Tongue (tissue), 2 donors: ENCODE results near the gene FOXP1. TPM values are rescaled to one million over a fixed set of nuclear protein-coding genes. Genes with fewer than 3 reads are reported as not detected.

Experiments used
- DNase-seq: peaks from one replicate; pipeline ENCODE4 v3.0.0-alpha.2; 2015
- total RNA-seq: library from RNA; depleted of rRNA; stranded (reverse); fragments of >200 nt; gene quantifications from one replicate; pipeline ENCODE4 v1.2.3, GENCODE V29; 2014

FOXP1 gene
- total RNA-seq, 1 donor from 2014 or later, result 66.4 TPM

DNA sequence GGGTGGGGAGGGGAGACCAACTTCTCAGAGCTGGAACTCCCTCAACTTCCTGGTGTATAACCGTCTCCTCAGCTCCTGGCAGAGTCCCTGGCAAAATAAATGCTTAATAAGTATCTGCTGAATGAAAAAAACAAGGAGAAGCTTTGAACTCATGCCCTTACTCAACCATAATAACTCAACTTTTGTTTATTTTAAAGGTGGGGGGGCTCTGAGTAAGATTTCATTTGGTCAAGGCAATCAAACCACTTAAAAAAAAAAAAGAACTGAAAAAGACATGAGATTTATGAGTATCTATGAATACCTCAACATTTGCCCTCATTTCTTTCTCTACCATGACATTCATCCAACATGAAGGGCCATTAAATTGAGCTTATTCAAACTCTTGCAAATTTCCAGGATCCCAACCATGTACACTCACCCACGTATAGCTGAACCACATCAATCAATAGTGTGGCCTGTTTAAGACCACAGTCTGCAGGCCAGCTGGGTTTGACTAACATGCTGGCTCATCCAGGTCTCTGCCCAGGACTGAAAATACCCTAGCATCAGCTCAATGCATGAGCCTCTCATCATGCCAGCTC lies 157.9 kb downstream of the FOXP1 start:
- DNase-seq, result no peak

GRCh38 chr3:71423151-71423906 lies 160.2 kb downstream of the FOXP1 start:
- DNase-seq, result peak; percentile 70

DNA sequence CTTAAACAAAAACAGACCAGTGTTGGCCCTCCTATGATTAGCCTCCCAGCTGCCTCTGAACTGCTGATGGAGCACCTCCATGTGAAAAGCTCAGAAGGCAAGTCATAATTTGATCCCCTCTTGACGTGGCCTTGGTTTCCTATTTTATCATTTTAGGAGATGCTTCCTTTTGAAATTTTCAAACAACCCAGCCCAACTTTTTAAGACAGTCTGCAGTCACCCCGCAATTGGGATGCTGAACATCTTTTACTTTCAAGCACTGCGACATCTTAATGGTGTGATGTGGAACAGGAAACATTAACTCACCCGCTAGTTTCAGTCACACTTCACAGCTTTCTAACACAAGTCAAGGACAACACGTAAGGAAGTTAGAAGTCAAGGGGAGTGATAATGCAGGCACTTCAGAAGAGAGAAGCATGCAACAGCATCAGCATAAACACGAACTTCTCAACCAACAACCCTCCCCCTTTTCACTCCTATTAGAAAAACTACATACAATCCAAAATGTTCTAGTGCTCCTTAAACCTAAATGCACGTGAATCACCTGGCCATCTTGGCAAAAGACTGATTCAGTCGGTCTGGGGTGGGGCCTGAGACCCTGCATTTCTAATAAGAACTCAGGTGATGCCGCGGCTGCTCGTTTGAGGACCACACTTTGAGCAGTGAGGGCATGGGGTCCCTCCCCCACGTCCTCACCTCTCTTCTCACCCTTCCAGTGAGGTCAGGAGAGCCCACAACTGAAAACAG lies 161.5 kb downstream of the FOXP1 start:
- DNase-seq, result no peak

DNA sequence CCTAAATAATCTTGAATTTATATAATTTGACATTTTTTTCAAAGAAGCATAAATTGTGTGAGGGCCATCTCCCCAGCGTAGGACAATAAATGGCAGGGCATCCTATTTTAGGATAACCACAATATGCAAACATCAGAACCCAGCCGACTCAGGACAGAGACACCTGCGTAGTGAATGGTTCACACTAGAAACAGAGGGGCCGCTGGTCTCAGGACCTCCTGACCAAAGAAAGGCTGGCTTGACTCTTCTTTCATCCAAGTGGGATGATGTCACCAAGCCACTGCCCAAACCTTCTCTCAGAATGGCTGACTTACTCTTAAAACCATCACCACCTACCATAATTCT lies 162.1 kb downstream of the FOXP1 start:
- no peak for DNase-seq

DNA sequence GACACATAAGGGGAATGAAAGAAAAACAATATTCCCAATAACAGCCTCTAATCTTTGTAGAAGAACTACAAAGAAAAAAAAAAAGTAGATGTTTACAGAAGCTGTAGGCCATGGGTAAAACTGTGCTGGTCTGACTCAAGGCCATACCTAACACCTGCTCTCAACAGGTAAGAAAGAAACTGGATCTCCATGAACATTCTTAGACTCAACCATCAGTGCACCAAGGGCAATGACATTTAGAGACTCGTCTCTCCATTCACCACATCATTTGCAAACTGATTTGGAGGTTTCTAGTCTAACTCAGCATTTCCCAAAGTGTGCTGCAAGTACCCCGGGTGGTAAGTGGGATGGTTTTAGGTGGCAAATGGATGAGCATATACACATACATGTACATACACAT lies 164.2 kb downstream of the FOXP1 start:
- DNase-seq, result no peak

DNA sequence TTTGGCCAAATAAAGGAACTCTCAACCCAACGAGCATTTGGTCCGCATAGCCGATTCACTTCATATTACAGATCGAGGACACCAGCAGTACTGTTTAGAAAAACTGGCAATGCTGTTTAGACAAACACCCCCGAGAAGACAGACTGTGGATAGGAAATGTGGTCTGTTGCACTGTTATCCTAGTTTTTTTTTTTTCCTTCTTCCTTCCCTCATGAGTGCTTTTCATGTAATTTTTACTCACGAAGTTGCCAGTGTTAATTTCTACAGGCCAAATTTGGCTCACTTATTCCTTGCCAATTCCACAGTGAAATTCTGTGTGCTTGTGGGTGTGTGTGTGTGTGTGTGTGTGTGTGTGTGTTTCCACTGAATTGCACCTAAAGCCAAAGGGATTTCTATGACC lies 165.7 kb downstream of the FOXP1 start:
- no peak for DNase-seq

DNA sequence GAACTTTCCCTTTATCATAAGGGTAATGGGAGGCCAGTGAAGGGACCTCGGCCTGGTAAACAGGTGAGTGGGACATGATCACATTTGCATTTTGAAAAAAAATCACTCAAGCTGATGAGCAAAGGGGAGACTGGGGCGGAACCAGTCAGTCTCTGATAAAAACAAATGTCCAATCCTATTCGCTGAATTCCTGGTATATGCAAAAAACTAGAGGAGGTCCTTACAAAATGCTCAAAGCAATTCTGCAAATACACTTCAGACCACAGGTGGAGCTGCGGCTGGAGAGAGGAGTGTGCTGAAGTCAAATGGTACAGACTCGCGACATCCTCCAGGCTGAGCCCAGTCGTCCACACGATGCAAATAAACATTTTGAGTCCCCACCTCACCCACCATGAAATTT lies 166.7 kb downstream of the FOXP1 start:
- no peak for DNase-seq

GRCh38 chr3:71415681-71416122 lies 167.8 kb downstream of the FOXP1 start:
- DNase-seq, result no peak

- no peak for DNase-seq
These were observed 169.2 kb downstream of the FOXP1 start for GRCh38 chr3:71414189-71414927.

DNA sequence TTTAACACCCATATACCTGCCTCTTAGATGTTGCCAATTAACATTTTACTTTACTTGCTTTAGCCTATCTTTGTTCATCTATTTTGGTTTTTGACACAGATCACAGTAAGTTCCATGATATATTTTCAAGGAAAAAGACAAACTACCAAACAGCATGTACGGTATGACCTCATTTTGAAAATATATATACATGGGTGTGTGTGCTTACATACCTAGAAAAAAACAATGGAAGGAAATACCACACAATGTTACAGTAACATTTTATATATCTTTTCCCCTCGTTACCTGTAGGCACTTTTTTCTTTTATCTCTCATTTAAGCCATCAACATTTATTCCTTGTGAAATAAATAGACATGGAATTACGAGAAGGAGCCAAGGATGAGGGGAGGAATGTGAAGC lies 170.0 kb downstream of the FOXP1 start:
- DNase-seq, result no peak

DNA sequence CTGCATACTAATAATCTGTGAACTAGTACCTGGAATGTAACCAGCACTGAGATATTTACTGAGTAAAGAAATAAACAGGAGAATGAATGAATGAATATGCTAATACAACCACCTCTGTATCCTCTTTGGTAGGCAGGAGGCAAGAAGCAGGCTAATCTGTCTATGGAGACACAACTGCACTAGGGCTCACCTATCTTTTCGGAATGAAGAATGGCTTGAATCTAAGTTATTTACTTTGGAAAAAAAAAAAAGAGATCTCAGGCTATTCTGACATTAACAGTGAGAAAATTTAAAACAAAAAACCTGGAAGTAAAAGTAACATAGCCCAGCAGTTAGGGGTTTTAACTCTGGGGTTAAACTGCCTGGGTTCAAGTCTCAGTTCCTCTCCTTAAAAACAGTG lies 174.2 kb downstream of the FOXP1 start:
- DNase-seq, result no peak

DNA sequence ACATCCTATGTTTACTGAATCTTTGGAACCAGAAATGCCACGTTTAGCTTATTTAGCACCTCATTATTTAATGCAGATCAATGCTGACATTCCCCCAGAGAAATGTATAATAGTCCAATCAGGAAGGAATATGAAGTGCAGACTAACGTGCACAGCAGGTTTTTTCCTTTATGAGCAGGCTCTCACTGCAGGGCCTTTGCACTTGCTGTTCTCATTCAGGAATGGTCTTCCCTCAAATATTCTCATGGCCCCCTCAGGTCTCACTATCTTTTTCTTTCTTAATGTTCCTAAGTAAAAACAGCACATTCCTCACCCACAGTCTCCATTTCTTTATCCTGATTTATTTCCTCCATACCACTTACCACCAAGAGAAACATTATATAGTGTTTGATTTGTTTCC lies 174.6 kb downstream of the FOXP1 start:
- DNase-seq, result no peak

DNA sequence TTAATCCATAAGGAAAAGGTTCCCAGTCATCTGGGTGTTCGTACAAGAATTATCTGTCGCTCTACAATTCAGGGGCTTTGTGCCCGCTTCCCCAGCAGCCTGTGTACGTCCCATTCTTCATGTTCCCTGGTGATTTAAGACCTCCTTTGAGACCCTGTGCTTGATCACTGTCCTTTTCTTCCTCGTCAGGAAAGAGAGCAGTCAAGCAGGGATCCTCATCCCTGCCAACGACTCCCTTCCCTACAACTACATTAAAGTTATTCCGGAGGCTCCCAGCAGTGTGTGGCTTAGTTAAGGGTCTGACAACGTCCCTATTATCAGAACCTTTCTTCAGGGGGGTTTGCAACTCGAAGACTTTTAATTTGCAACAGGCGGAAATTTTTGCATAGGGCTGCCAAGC lies 175.7 kb downstream of the FOXP1 start:
- DNase-seq, result no peak

- DNase-seq, result no peak
These were observed 176.3 kb downstream of the FOXP1 start for GRCh38 chr3:71406972-71407810.

DNA sequence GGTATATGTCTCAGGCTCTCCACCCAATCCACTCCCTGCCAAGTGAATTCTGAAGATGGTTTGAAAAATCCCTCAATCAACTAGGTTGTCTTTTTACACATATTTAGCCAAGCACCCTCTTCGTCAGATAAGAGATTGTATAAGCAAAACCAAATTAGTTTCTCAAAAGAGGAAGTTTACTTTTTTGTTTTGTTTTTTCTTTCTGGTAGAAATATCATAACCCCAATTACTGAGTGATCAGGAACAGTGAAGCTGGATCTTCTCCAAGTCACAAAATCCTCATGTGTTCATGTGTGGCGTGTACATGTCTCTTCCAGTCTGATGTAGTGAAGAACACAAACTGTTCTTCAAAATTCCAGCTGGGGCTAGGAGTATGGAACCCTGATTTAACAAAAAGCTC lies 180.6 kb downstream of the FOXP1 start:
- no peak for DNase-seq

GRCh38 chr3:71402280-71402679 lies 181.2 kb downstream of the FOXP1 start:
- DNase-seq, result no peak

GRCh38 chr3:71401695-71402231 lies 181.8 kb downstream of the FOXP1 start:
- DNase-seq, result no peak

- DNase-seq, result no peak
These were observed 182.5 kb downstream of the FOXP1 start for GRCh38 chr3:71400986-71401451.

GRCh38 chr3:71399478-71399877 lies 184.1 kb downstream of the FOXP1 start:
- DNase-seq, result no peak

DNA sequence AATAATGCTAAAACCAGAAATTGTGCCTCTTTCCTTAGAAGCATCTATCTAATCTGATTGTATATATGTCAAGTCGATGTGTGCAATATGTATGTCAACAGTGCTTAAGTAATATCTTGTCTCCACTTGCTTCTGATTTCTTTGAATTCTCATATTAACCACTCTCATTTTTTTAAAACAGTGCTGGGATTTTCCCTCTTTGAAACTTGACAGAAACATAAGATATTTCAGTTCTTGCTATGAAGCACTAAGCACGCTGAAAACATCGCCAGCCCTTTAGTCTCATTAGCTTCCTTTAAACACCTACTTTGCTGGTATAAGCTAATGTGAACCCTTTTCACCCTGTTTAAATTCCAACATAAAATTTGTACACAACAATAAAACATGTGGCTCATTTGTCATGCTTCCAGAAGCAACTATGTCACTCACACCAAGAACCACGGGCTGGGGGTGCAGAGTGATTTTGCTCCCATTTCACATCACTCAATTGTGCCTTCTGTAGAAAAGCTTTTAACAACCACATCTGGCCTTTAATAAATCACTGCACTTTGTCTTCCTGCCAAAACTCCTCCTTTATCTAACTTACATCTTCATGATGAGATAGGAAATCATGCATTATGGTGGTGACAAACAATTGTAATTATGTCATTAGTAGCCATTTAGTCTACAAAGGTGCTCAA lies 185.2 kb downstream of the FOXP1 start:
- peak; percentile 36 for DNase-seq

DNA sequence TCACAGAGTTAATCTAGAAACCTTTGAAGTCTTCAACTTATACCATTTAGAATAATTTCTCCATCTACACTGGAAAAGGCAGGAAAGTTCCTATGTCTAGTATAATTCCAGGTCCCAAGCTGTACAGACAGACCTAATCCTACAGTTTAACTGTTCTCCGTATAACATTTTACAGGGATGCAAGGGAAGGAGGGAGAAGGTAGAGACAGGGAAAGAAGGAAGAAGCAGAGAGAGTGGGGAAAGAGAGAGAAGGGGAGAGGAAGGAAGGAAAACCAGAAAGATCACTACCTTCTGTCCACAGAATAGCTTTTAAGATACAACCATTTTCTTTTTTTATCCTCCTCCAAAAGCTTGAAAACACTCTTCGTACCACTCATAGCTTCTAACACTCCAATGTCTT lies 185.8 kb downstream of the FOXP1 start:
- DNase-seq, result no peak
